T-helper 9 cell (primary cell): ENCODE data around the gene CDH5.

Source experiments
- DNase-seq: peaks from one replicate; pipeline ENCODE4 v3.0.0-alpha.2; 2020

Gene CDH5

DNA sequence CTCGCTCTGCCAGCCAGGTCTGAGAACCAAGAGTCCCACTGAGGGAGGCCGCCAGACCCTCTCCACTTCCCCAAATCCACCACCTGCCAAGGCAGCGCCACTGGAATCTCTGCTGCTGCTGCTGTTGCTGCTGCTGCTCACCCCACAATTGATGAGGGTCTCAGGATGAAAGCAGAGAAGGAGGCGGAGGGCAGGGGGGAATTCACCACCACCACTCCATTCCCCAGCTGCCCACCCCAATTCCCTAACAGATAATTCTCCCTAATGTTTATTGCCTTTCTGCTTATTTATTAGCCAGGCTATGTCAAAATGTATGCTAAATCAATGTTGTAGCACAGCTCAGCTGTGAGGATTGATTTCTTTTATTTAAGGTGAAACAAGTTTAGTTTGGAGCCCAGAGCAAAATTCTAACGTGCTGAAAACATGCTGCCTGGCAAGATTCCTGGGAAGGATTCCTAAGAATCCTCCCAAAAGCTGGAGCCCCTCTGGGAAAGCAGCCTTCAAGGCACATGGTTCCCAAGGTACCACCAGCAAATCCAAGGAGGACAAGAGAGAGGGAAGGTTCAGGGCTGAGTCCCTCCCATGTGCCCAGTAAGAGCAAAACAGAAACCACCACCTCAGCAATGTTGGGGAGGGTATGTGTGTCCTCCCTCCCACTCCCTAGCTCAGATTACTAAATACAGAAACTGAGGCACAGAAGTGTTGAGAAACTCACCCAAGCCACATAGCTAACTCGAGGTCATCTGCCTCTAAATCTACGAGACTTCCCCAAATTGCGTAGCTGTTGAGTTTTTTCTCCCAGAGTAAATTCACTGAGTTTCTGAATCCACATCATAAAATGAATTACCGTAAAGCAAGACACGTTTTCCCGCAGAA lies 12.2 kb upstream of the CDH5 start:
- DNase-seq = no peak

DNA sequence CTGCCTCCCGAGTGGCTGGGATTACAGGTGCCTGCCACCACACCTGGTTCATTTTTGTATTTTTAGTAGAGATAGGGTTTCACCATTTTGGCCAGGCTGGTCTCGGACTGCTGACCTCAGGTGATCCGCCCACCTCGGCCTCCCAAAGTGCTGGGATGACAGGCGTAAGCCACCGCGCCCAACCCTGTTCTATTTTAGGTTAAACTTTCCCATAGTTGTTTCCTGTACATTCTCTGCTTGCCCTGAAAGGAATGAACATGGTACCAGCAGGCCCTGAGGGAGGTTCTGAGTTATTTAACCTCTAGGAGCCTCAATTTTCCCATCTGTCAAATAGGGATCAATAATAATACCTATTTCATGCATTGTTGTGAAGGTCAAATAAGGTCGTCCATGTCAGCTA lies 11.0 kb upstream of the CDH5 start:
- DNase-seq = no peak

DNA sequence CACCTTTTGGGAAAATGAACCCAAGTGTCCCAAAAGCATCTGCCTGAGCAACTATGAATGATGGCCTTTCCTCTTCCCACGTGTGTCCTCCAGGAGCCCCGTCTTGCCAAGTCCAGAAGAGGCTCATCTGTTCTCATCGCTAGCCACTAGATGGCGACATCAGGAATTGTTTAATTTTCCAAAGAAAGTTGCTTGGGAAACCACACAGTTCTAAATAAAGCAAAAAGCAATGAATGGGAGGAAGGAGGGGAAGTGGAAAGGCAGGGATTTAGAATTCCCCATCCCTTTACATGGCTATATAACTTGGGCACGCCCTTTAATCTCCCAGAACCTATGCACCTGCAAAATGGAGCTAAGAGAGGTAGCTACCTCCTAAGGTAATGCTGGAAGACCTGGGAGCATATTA lies 9.0 kb upstream of the CDH5 start:
- DNase-seq = no peak

DNA sequence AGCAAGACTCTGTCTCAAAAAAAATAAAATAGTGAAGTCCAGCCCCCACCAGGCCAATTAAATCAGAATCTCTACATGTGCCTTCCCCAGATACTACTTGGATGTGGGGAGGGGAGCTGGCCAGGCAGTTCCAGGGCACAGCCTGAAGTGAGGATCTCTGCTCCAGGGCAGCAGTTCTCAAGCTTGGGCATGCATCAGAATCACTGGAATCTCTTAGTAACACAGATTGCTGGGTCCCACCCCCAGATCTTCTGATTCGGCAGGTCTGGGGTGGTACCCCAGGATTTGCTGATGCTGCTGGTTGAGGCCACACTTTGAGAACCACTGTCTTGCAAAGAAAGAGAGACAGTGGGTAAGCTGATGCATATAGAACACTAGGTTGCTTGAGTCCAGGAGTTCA lies 8.3 kb upstream of the CDH5 start:
- DNase-seq = no peak

DNA sequence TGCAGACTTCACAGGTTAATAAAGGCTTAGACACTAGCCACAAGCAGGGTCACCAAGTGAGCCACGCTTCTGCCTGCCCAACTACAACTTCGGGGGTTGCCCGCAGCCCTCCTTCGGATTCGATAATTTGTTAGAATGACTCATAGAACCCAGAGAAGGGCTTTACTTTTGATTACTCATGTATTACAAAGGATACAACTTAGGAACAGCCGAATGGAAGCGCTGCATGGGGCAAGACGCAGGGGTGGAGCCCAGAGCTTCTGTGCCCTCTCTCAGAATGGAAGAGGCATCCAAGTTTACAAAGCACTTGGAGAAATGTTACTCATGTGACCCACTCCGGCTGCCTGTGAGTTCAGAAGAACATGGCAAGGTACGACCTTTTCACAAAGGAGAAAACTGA lies 7.5 kb upstream of the CDH5 start:
- DNase-seq = no peak

DNA sequence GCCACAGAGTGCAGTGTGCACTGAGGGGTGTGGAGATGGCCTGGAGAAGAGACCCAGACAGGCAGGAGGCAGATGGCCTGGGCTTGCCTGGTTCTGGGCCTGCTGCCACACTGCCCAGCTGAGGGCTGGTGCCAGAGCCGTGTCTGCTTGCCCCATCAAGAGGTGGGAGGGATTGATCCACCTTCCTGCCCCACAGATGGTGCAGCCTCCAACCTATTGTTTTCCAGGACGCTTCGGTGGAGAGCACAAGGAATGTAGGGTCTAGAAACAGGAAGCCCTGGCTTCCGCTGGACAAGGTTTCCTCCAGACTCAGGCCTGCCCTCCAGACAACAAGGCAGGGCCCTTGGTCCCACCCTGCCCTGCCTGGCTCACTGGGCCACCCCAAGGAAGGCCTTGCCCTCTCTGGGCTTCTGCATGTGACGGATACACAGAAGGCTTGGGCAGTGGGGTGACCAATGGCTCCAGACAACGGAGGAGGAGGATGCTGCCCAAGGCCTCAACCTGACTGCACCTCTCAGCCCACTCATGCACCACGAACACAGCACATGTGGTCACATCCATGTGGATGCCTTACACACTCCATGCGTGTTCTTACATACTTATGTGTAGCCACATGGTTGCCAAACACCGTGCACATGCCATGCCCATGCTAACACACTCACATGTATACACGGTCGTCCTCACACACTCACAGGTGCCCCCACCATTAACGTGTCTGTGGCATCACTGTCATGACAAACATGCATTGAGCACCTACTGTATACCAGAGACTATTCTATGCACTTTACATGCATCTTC lies 6.5 kb upstream of the CDH5 start:
- DNase-seq = no peak

DNA sequence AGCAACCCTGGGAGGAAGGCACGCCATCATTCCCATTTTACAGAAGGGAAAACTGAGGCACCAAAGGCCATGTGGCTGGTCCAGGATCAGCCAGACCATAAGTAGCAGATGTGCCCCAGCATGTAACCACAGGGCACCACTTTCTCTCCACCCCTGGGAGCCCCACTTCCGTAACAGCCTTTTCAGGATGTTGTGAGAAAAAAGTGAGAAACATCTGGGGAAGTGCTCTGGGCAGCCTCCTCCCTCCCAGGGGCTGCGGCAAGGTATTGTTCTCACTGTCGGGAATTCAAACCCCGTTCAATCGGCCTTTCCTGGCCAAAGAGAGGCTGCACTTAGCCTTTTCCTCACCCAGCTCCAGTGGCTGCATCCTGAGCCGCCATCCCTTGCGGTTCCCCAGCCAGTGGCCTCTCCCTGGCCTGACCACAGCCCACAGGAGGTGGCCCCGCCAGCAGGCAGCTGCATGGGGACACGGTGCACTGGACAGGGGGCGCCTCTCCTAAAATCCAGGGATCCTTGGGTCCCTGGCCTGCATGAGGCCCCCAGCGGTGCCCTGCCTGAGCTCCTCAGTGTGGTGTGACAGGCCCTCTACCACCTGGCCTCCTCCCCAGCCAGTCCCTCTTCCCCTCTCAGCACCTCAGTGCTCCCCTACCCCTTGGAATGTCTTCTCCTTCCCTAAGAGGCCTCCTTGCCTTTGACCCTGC lies 5.7 kb upstream of the CDH5 start:
- no peak for DNase-seq

DNA sequence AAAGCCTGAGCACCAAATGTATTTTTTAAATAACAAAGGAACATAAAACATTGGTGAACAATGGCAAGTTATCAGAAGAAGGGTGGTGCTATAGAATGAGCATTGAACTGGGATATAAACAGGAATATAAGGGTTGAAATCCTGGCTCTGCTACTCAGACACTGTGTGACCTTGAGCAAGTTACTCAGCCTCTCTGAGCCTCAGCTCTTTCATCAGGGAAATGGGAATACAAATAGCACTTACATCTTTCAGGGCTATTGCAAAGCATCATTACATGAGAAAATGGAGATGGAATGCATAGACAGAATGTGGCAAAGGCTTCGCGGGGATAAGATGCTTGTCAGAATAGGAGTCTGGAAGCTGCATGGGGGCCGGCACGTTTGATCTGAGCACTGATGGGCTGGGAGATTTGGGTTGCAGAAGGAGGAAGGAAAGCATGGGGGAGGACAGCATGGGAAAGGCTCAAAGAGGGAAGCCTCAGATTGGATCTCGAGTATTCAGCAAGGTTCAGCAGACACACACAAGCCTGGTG lies 4.8 kb upstream of the CDH5 start:
- DNase-seq = no peak

DNA sequence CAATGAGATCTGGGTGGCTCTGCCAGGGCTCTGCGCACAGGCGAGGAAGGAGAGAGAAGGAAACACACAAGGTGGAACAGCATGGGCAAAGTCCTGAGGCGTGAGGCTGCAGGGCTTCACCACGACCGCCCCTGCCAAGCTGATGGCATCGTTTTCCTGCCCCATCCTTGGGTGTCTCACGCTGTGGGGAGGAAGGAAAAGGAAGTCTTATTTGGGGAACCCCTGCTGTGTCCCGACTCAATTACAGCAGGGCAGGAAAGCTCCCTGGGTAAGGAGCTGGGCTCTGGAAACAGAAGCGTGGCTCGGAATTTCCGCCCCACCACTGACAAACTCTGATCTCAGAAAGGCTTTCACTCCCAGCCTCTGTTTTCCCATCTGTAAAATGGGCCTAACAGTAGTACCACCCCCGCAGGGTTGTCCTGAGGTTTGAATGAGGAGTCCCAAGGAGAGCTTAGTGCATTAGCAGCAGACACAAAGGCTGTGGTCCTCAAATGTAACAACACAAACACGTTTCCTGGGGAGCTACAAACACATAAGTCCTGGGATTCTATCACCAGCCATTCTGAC lies 3.2 kb upstream of the CDH5 start:
- no peak for DNase-seq

DNA sequence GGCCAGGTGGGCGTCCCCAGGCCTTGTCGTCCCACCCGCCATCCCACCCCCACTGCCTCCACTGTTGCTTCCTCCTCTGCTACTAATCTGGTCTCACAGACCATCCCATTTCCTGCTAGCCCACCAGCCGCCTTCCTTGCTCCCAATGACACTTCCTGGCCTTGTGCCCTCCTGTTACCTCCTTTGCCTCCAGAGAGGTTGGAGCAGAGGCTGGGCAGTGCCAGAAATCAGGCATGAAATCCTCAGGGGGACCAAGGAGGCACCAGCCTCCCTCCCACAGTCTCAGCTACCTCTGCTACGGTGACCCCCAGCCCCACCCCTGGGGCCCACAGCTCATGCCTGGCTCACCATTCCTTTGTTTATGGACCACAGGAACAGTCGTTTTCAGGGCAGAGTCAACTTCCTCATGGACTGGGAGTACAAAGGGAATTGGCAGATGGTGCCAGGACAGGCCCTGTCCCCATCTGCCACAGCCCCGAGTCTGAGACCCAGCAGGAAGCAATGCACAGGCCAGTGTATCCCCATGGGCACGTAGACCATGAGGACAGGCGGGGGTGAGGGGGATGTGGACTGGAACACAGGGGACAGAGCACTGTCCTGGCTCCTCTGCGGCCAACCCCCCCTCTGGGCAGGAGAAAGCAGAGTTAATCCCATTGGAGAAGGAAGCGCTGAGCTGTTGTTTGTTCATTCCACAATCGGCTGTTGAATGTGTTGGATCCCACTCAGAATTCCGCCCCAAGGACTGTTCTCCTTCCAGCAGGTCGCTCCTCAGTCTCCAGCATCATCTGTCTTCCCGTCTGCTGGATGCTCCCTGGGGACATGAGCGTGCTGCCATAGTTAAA lies 2.2 kb upstream of the CDH5 start:
- no peak for DNase-seq

DNA sequence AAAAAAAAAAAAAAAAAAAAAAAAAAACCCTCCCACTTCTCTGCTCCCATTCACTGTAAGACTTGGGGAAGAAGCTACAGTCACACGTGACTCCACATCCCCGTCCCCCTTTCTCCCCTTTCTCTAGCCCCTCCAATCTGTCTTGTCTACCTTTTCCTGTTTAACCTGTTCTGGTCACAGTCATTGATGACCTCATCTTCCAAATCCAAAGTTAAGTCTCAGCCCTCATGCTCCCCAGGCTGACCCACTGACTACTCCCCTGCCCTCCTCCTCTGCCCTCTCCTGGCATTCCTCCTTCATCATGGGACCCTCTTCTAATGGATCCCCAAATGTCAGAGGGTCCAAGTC lies 1.6 kb upstream of the CDH5 start:
- no peak for DNase-seq

DNA sequence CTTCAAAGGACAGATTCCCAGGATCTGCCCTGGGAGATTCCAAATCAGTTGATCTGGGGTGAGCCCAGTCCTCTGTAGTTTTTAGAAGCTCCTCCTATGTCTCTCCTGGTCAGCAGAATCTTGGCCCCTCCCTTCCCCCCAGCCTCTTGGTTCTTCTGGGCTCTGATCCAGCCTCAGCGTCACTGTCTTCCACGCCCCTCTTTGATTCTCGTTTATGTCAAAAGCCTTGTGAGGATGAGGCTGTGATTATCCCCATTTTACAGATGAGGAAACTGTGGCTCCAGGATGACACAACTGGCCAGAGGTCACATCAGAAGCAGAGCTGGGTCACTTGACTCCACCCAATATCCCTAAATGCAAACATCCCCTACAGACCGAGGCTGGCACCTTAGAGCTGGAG lies 840 bp upstream of the CDH5 start:
- DNase-seq = no peak

DNA sequence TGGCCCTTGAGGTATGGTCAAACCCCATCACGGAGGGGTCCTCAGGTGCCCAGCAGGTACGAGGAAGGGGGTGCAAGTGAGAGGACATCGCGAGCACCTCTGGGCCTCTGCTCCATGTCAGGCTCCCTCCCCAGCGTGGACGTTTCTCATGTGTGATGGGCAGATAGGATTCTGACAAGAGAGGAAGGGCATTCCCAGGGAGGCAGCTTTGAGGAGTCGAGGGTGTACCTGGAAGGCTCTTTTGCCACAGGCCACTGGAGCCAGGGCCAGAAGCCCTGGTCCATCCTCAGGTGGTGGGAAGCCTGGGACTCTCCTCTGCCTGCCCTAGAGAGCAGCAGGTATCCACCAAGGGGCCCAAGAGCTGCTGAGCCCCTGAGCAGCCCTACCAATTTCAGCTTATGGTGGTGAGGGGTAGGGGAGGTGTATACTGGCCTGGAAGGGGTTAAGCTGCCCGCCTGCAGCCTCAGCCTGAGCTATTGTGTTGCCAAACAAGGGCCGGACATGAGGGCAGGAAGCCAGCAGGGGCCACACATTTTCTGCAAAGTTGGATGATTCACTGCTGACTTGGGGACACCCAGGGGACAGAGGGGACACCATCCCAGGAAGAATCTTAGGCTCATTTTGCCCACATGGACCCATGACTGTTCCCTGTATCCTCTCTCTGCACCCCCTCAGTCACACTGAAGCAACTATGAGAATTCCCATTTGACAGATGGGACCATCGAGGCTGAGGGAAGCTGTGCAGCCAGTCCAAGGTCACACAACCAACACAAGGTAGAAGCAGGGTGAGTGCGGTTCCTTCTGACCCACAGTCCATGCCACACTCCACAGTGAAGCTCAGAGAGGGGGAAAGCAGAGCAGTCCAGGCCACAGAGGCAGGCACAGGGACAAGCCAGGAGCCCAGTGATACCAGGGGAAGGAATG lies 1.7 kb downstream of the CDH5 start:
- no peak for DNase-seq

DNA sequence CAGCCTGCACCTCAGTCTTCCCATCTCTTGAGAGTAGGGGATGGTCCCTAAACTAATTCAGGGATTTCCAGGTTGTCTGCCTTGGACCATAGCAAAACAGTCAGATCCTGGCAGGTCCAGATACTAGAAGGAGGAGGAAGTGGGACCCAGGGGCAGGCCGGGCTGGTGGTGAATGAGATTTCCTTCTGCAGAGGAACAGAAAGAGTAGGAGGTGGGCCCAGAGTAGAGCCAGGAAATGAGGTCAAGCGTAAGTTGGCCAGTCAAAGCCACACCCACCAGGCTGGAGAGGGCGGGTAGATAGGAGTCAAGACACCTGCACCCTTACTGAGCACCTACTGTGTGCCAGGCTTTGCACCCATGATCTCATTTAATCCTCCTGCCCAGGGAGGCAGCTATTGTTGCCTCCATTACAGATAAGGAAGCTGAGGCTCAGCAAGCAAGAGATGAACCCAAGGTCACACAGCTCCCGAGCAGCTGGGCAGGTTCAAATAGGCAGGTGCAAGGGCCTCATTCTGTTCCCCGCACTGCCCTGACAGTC lies 2.6 kb downstream of the CDH5 start:
- no peak for DNase-seq

DNA sequence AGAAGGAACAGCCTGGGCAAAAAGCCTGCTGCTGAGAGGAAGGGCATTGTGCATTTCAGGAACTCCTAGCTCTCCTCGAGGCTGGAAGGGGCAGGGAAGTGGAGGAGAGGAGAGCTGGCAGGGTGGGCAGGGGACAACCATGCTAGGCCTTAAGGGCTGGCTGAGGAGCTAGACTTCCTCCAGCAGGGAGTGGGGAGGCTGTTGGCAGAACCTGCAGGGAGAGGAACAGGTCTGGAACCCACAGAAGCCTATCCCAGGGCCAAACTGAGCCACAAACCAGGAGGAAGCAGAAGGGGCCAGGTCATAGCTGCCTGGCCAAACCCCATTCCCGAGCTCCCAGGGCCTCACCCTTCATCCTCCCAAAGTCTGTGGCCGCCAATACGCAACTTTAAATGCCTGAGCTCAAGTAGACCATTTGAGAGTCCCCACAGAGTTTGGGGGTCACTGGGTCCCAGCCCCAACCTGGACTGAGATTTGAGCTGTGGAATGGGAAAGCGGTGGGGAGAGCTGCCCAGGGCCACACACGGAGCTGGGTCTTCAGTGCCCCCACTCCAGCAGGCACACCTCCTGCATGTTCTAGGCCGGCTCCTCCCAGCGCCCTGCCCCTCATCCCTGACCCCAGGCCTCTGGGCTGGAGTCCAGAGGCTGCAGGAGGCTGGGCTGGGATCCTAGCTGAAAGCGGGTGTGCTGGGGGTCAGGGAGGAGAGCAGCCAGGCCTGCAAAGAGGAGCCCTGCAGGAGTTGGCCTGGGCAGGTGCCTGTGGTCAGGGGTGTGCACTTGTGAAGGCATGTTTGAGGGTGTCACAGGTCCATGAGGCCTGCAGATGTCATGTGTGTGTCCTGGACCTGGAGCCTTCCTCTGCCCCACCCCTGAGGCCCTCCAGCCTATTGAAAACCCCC lies 4.5 kb downstream of the CDH5 start:
- no peak for DNase-seq

DNA sequence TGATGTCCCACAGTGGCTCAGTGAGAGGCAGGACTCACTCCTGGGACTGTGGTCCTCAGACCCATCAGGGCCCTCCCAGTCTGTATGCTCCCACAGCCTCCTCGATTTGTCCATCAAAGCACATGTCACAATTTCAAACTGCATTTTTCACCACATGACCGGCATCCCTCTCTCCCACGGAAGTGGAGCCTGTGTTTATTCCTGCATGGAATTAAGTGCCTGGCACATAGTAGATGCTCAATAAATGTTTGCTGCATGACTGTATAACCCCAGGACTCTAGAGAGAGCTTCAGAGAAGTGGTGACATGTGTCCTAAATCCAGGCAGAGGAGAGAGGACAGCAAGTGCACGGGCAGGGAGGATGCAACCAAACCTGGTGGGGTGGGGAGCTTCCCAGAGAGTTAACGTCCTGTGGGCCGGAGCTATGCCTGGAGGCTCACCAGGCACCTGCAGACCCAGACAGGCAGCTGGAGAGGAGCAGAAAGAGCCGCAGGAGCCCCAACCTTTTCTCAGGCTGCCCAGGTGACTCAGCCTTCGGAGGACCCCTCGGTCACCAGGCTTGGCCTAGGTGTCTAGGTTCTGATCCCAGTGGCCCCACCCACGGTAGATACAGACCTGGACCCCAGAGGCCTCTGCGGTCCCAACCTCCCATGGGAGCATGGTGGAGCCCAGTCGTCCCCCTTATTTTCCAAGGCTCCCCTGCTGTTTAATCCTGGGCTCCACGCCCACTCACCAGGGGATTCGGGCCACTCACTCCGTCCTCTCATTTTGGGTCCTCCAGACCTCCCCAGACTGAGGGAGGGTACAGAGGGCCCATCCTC lies 5.8 kb downstream of the CDH5 start:
- DNase-seq = no peak

DNA sequence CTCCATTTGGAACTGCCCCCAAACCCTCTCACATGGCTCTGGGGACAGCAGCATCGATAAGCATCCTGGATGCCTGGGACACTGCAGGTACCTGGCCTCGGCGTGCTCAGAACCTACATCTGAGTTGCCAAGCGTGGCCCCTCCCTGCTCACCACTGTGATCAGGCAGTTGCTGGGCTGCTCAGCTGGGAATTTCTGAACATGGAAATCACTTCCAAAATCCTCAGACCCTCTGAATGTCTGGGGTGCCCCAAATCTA lies 6.3 kb downstream of the CDH5 start:
- no peak for DNase-seq

DNA sequence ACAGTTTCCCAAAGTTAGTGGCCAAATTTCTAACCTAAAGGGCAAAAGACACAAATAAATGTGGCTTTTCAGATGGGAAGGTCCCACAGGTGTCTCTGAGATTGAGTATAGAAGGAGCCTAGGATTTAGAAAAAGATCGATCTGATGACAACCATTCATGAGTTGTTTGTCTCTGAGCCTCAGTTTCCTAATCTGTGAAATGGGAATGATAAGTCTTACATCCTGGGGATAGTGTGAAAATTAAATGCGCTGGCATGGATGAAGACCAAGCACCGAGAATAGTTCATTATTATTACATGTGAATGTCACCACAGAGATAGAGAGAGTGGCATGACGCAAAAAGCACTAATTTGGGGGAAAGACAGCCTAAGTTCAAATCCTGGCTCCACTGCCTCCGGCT lies 7.2 kb downstream of the CDH5 start:
- DNase-seq = no peak

DNA sequence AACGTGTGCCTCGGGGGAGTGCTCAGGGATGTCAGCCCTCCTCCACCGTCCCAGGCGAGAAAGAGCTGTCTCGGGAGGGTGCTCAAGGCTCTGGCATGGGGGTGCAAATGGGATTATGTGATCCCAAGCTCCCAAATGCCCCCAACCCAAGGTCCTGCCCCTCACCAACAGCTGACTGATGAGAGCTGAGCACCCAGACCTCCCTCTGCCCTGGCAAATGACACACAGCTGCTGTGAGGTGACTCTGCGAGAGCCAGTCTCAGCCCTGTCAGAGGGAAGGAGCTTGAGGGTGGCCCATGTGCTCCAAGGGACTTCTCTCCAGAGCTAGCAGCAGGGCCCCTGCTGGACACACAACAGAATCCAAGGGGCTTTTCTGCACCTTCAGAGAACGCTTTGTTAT lies 7.7 kb downstream of the CDH5 start:
- no peak for DNase-seq
